IPS DF 4.7 (cell line): ENCODE data around the gene PLEKHG2.

Experiments used
- DNase-seq: peaks from one replicate; pipeline ENCODE4 v3.0.0-alpha.2; 2013; ENCODE audit warnings: low spot score; ENCODE audit errors: extremely low read depth

The PLEKHG2 gene

GRCh38 chr19:39405958-39406655, 6.4 kb upstream of the PLEKHG2 start:
- DNase-seq: no peak

GRCh38 chr19:39406656-39407409, 5.6 kb upstream of the PLEKHG2 start, which contains the start of gene ZFP36:
ZFP36 (plus strand) TSS chr19:39406847; CDS start chr19:39406905, 58 bp downstream.
- DNase-seq: no peak

GRCh38 chr19:39407410-39407659, 5.1 kb upstream of the PLEKHG2 start:
- DNase-seq: no peak

- no peak for DNase-seq
Measured at GRCh38 chr19:39407660-39408391, 4.6 kb upstream of the PLEKHG2 start.

GRCh38 chr19:39408392-39409207, 3.9 kb upstream of the PLEKHG2 start:
- no peak for DNase-seq

- no peak for DNase-seq
Measured at GRCh38 chr19:39409208-39410016, 3.1 kb upstream of the PLEKHG2 start.

- no peak for DNase-seq
Measured at GRCh38 chr19:39410017-39410830, 2.2 kb upstream of the PLEKHG2 start.

- no peak for DNase-seq
Measured at GRCh38 chr19:39410831-39411080, 1.7 kb upstream of the PLEKHG2 start.

GRCh38 chr19:39411081-39411831, 1.2 kb upstream of the PLEKHG2 start:
- DNase-seq: no peak

GRCh38 chr19:39411832-39412099, 703 bp upstream of the PLEKHG2 start:
- no peak for DNase-seq

- no peak for DNase-seq
Measured at GRCh38 chr19:39412867-39413271, 400 bp downstream of the PLEKHG2 start.

- DNase-seq: no peak
Measured at GRCh38 chr19:39413272-39413910, 922 bp downstream of the PLEKHG2 start.

- DNase-seq: no peak
Measured at GRCh38 chr19:39413911-39414608, 1.6 kb downstream of the PLEKHG2 start.

GRCh38 chr19:39415111-39416046, 2.9 kb downstream of the PLEKHG2 start:
- no peak for DNase-seq

GRCh38 chr19:39416152-39417120, 4.0 kb downstream of the PLEKHG2 start:
- DNase-seq: no peak

- DNase-seq: no peak
Measured at GRCh38 chr19:39417463-39418181, 5.2 kb downstream of the PLEKHG2 start.
